GM18858 (cell line): ENCODE results near the gene ARHGEF16.

Source experiments
- ATAC-seq: cut with Tn5 transposase; IDR thresholded peaks from one replicate; pipeline ENCODE4 v1.9.1; 2021; ENCODE audit not compliant: unreplicated experiment

The ARHGEF16 gene

GRCh38 chr1:3479511-3480368, 25.3 kb downstream of the ARHGEF16 start:
- ATAC-seq = no peak

GRCh38 chr1:3480369-3480719, 25.9 kb downstream of the ARHGEF16 start:
- ATAC-seq = no peak

GRCh38 chr1:3481046-3481445, 26.6 kb downstream of the ARHGEF16 start:
- no peak for ATAC-seq

- no peak for ATAC-seq
Measured at GRCh38 chr1:3481836-3482375, 27.4 kb downstream of the ARHGEF16 start.

GRCh38 chr1:3482378-3482849, 27.9 kb downstream of the ARHGEF16 start:
- no peak for ATAC-seq

- ATAC-seq = no peak
Measured at GRCh38 chr1:3483380-3483779, 28.9 kb downstream of the ARHGEF16 start.

GRCh38 chr1:3483801-3484444, 29.5 kb downstream of the ARHGEF16 start:
- no peak for ATAC-seq

- ATAC-seq = no peak
Measured at GRCh38 chr1:3485016-3485415, 30.6 kb downstream of the ARHGEF16 start.

- ATAC-seq = no peak
Measured at GRCh38 chr1:3488432-3488831, 34.0 kb downstream of the ARHGEF16 start.

GRCh38 chr1:3490046-3490745, 35.7 kb downstream of the ARHGEF16 start:
- ATAC-seq = no peak

GRCh38 chr1:3491291-3492246, 37.1 kb downstream of the ARHGEF16 start:
- ATAC-seq = peak; percentile 51

- ATAC-seq = no peak
Measured at GRCh38 chr1:3492545-3493246, 38.2 kb downstream of the ARHGEF16 start.

- ATAC-seq = no peak
Measured at GRCh38 chr1:3494321-3495308, 40.1 kb downstream of the ARHGEF16 start.

GRCh38 chr1:3495776-3496745, 41.6 kb downstream of the ARHGEF16 start:
- ATAC-seq = no peak

GRCh38 chr1:3496916-3497315, 42.5 kb downstream of the ARHGEF16 start:
- no peak for ATAC-seq

GRCh38 chr1:3497521-3497920, 43.1 kb downstream of the ARHGEF16 start:
- no peak for ATAC-seq

GRCh38 chr1:3498246-3498930, 43.9 kb downstream of the ARHGEF16 start:
- ATAC-seq = no peak
